Activated CD4-positive, alpha-beta T cell treated with anti-CD3 and anti-CD28 coated beads for 48 hours (primary cell): ENCODE data around the gene OXNAD1.

ENCODE experiments used
- DNase-seq: peaks from one replicate; pipeline ENCODE4 v3.0.0-alpha.2; 2020

OXNAD1 gene

DNA sequence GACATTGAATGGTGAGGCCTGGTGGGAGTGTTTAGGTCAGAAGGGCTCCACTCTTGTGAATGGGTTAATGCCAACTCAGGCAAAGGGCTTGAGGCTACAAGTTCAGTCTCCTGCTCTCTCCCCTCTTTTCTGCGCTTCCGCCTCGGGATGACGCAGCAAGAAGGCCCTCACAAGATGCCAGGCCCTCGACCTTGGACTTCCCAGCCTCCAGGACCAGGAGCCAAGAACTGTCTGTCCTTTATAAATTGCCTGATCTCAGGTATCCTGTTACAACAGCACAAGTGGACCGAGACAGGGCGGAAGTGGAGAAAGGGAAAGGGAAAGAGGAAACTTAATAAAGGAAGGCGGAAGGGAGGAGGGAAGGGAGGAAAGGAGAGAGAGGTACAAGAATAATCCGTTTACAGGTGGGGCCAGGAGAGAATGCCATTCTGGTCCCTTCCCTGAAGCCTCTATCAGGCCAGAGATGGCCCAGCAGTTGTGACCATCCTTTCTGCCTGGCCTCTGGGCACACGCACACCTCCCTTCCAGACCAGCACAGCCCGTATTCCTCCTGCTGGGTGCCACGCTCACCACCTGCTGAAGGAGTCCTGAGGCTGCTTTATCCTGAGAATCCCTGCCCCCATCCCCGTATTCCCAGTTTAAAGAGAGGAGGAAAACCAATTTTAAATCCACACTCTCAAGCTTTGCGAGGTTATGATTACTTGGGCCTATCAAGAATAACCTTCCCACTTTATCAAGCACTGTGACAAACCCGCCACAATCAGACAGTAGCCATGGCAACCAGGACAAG, 64.2 kb downstream of the OXNAD1 start:
- DNase-seq, result no peak

DNA sequence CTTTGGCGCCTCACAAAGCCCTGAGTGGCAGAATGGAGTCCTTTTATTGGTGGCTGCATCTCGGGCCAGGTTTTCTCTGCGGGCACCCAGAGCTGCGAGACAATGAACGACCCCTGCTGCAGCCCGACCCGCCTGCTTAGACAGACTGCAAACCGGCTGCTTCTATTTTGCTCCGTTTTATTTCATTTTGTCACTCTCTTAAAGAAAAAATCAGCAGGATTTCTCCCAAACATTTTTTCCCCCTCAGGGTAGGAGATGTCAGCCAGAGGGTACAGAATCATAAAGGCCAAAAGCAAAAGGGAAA, 64.8 kb downstream of the OXNAD1 start:
- no peak for DNase-seq

DNA sequence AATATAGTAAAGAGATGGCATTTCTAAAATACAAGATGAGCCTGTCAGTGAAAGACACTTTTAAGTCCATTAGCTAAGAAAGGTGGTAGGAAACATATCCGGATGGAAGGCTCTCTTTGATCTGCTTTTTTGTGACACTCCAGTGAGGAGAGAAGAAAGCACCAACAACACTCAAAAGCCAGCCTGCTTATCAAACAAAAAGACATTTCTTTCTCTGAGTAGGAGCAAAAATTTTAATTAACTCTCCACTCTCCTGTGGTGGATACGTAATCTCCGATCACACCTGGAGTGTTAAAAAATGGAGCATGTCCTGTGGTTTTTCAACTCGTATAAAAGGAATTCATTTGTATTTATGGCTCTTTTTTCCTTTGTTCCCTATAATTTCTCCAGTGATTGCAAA, 65.3 kb downstream of the OXNAD1 start:
- no peak for DNase-seq

DNA sequence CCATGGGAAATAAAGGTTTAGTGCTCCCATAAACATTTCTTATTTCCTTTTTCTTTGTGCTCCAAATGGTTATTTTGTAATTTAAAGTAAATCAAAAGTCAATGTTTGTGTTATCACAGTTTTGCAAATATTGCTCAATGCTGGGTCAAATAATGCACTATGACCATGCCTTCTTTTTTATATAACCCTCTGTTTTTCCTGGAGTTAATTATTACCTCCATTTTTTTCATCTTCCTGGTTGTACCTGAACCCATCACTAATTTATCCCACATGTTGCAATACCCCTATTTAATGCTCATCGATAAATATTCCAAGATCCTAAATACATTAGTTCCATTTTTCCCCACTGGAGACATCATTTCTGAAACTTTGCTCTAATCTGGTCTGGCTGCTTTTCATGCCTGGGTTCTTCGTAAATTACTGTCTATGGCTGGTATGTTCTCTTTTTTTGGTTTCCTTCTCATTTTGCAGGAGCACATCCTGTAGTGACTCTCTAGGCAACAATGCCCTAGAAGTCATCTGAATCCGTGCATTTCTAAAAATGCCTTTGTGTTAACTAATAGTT, 66.4 kb downstream of the OXNAD1 start:
- DNase-seq, result no peak

DNA sequence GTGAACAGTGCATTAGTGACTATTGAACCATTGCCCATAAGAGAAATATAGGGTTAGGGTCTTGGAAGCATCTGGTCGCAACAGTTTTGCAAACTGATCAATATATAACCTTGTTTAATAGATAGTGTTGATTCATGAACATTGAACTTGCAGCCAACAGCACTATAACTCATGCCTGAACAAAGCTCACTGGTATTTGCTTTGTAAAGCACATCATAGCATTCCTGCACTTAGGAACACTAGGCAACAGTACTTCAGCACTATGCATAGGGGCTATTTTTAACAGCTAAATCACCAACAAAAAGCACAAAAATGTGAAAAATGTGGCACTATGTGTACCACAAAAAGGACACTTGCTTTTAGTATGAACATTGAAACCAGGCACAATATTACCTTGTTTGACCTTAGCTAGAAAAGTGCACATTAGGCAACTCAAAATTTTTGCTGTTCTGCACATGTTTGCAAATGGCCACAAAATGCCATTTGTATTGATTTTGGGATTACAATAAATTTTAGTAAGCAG, 68.0 kb downstream of the OXNAD1 start:
- DNase-seq, result no peak

DNA sequence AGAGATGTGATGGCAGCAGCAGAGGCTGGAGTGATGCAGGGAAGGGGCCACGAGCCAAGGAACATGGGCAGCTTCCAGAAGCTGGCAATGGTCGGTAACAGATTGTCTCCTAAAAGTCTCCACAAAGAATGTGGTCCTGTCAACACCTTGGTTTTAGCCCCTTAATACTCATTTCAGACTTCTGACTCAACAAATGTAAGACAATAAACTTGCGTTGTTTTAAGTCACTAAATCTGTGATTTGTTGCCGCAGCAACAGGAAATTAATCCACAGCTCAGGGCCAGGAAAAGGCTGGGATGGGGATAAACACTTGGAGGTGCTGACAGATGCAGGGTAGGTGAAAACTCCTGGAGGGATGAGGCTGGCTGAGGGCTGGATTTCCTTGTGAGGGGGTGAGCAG, 69.9 kb downstream of the OXNAD1 start:
- no peak for DNase-seq

DNA sequence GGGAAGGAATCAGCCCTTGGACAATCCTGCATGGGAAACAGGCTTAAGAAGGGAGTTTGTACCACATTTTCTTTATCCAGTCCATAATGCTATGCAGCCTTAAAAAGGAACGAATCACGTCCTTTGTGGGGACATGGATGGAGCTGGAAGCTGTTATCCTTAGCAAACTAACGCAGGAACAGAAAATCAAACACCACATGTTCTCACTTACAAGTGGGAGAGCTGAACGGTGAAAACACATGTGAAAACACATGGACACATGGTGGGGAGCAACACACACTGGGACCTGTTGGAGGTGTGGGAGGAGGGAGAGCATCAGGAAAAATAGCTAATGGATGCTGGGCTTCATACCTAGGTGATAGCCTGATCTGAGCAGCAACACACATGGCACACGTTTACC, 70.3 kb downstream of the OXNAD1 start:
- DNase-seq, result no peak

DNA sequence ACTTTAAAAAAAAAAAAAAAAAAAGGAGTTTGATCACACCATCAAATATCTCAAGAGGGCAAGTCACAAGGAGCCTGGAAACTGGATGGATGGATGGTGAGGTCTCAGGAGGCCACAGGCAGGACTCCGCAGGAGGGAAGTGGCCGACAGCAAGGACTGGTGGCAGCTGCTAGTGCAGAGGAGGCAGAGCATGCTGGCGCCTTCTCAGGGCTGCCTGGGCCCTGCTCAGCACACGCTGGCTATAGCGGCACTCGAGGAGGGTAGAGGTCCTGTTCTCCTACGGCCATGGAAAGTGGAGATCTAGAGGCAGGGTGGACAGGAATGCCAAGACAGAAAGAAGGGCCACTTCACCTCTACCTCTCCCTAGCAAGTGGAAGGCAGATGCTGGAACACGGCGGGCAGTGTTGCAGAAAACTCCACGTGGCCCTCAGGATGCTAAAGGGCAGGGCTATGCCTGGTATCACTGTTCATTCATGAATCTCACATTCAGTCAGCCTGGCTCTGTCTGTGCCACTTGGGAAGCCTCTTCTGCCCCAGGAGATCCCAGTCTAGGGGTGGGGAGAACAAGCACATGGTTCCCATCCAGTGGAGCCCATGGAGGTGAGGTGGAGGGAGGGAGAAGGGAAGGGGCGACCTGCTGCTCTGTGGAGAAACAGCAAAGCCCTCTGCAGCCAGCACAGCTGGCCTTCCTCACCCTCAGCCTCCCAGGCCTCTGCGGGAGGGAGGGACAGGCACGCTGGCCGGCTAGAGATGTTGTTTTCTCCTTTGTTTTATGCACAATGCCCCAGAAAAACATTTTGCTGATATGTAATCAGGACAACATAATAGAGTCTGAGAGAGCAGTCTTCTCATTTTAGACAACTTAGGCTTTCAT, 71.0 kb downstream of the OXNAD1 start:
- no peak for DNase-seq

DNA sequence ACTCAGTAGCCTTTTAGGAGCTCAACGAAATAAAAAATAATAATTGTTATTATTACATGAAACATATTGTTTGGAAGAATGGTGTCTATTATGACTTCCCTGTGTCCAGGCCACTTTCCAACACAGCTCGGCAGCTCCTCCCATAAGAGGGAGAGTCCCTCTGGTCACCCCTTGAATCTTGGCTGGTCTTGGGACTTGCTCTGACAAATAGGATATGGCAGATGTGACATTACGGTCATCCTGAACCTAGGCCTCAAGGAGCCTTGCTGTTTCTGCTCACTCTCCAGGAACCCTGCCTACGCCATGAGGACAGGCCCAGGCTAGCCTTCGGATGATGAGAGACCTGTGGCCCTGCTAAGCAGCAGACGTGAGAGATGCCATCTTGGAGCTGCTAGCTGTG, 71.8 kb downstream of the OXNAD1 start:
- no peak for DNase-seq

DNA sequence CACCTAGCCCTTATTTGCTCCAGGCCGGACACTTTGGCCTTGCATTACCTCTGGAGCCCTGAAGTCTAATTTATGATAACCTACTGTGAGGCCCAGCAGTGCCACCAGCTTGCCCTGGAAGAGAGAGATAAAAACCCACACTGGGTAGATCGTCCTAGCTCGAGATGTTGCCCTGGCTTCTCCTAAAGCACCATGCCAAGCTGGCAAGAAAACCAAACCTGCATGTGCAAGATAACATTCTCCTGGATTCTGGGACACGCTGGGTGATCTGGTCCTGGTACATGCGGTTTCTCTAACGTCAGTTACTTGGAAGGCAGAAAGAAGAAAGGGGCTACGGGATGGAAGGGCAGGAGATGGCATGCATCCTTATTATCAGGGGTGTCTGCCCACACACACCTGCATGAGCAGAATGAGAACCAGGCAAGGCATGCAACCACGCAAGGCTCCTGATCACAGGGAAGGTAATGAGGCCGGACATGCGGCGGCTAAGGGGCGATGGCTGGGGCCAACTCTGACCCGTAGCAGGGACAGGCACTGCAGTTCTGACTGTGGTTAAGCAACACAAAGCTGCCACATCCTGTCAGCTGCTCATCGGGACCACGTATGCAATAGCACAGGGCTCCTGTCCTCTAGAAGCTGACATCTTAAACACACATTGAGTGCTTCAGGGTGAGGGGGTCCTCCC, 73.0 kb downstream of the OXNAD1 start:
- peak; percentile 53 for DNase-seq

DNA sequence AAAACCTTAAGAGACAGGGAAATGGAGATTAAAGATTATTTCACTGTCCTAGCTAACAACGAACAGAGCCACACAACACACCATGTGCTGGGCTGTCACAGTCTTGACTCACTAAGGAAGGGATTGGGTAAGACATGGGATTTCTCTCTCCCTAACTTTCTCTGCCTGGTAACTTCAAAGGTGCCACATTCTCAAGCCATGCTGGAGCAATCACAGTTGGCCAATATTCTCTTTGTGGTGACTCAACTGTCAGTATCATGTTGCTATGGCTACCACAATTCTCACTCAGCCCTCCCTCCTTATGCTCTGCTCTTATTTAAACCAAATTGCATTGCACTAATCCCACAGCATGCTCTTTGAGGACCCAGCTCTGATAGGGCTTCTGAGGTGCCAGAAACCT, 74.0 kb downstream of the OXNAD1 start:
- DNase-seq, result no peak

DNA sequence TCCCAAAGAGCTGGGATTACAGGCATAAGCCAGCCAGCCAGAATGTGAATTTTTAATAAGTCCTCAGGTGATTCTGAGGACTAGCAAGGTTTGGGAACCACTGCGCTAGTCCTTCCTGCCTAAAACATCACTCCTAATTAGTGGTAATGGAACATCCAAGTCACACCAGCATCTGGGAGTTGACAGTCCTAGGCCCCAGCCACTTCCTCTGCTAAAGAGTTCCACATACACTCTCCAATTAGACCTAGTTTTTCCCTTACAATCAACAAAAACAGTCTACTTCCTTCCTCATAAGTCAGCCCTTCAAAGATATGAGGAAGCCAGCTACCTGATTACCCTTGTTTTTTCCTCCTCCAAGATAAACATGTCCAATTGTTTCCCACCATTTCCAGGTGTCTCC, 78.1 kb downstream of the OXNAD1 start:
- DNase-seq, result no peak

DNA sequence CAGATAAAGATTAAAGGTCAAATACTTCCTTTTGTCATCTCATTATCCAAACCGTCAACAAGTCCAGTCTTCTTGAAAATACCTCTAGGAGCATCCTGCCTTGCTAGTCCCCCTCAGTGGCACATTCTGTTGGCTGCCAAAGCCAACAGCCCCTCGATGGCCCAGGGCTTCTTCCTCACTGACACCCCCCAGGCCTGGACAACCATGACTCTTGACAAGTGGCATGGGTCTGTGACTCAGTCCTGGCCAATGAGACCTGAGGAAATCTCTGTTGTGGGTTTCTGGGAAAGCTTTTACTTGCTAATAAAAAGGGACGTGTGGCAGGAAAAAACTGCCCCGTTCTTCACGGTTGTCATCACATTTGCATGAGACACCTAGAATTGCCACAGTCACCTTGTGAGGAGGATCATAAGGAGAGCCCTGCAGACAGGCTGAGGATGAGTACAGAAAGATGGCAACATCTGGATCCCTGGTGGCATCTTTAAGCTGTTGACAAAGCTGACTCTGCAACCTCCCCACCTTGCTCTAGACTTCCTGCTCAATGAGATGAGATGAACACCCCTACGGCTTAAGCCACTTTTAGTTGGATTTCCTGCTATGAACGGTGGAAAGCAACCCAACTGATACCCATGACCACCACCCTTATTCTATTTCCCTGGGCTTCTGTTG, 81.5 kb downstream of the OXNAD1 start:
- DNase-seq, result no peak

DNA sequence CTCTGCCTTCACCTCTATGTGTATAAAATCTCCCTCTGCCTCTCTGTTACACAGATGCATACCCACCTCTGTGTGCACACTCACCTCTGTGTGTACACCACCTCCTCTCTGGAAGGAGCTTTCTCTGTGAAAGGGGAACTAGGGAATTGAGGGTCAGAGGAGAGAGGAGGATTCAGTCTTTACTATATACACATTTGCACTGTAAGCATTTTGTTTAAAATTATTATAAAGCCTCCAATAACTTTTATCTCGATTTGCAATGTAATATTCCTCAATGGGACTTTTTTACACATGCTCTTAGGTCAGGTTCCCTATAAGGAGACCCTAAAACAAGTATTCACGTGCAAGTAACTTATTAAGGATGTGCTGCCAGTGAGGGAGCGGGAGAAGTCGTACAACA, 82.5 kb downstream of the OXNAD1 start:
- DNase-seq, result no peak

DNA sequence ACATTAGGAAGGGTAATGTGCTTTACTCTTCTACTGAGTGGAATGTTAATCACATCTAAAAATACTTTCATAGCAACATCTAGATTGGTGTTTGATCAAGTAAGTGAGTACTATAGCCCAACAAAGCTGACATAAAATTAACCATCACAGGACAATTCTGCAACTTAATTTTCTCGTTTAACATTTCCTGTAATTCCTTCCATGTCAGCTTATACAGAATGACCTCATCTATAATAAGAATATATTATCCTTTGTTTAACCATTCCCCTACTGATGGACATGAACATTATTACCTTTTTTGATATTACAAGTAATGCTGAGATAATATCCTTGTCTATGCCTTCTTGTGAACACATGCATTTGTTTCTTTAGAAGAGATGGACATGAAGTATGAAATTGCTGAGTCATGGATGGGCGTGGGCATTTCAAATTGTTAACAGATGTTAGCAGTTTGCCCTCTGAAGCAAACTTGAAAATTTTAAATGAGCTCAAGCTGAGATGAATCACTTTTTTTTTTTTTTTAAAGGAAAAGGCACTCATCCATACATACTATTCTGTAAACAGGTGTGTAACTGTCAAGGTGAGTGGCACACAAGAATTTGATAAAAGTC, 85.1 kb downstream of the OXNAD1 start:
- DNase-seq, result no peak

DNA sequence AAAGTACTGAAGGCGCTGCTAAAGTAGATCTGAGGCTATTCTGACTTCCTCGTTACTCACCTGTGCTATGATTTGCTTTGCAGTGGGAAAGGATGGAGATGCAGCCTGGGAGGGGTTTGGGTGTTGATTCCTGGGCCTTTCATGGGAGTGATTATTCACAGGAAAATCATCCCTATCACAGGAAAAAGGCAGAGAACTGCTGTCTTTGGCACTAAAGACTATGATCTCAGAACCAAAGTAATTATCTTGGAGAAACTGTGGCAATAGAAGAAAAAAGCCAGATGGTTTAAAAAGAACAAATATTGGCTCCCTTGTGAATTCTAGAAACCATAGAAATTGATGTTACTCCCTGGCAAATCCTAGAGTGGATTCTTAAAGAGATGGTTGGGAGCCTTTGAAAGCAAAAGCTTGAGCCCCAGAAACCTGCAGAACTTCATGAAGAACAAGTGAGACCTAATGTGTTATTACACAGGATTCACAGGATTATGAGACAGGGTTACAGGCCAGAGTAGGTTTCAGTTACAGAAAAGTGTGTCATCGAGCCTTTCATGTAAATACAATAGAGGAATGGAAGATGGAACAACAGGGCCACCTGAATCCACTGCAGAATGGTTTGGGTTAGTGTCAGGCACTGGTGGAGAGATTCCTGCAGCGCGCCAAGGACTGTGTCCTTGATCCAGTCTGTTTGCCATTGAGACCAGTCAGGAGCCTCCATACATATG, 85.7 kb downstream of the OXNAD1 start:
- DNase-seq, result no peak

DNA sequence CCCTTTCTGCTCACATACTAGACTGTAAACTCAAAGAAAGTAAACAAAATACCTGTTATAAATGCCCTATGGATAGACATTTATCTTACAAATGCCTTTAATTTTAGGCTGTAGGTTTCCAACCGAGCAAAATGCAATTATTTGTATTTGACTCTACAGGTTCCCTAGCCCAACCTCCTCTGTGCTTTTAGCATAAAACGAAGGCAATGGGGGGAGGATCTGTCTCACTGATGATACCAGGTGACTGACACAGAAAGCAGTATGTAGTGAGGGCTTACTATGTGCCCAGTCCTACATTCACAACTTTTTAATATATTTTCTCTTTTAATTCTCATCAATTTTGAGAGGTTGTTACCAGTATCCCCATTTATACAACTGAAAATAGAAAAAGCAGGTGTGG, 87.4 kb downstream of the OXNAD1 start:
- no peak for DNase-seq

DNA sequence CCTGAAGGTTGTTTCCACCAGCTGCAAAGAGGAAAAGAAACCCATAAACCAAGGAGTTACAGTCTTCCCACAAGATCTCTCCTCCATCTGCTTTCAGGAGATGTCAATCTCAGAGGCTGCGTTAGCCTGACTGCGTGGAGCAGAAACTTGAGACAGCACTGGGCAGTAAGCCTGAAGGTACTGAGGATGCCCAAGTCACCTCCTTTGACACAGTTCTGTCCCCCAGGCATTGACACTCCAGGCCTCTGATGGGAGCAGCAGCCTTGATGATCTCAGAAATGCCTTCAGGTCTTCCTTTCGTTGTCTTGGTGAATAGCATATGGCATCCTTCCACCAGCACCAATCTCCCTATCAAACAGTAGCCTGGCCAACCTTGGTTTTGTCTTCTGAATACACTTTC, 89.3 kb downstream of the OXNAD1 start:
- DNase-seq, result no peak
